KOPT-K1 (cell line): Measurements from ENCODE around the gene TUBGCP2.
"Not testable (repeated sequence)": the region's sequence is repeated elsewhere in the genome, so short reads cannot be mapped to it uniquely, and the experiment has no call there.

Experiments used
- H3K27ac ChIP-seq: fragments of 200-600 bp; sonication (generic); 2 replicates; pipeline ENCODE4 v1.5.1; 2016; ENCODE audit warnings: antibody characterized with exemption, mild to moderate bottlenecking, low read depth, low read length; ENCODE audit not compliant: poor library complexity, severe bottlenecking
- H3K36me3 ChIP-seq: fragments of 200-600 bp; sonication (generic); 2 replicates; pipeline ENCODE4 v1.5.1; 2017; ENCODE audit warnings: antibody characterized with exemption, mild to moderate bottlenecking, low read length, moderate library complexity; ENCODE audit not compliant: insufficient read depth
- H3K9me3 ChIP-seq: fragments of 200-600 bp; sonication (generic); 2 replicates; pipeline ENCODE4 v1.5.1; 2017; ENCODE audit warnings: antibody characterized with exemption, low read length, mild to moderate bottlenecking; ENCODE audit not compliant: insufficient read depth, poor library complexity, severe bottlenecking

TUBGCP2 gene

DNA sequence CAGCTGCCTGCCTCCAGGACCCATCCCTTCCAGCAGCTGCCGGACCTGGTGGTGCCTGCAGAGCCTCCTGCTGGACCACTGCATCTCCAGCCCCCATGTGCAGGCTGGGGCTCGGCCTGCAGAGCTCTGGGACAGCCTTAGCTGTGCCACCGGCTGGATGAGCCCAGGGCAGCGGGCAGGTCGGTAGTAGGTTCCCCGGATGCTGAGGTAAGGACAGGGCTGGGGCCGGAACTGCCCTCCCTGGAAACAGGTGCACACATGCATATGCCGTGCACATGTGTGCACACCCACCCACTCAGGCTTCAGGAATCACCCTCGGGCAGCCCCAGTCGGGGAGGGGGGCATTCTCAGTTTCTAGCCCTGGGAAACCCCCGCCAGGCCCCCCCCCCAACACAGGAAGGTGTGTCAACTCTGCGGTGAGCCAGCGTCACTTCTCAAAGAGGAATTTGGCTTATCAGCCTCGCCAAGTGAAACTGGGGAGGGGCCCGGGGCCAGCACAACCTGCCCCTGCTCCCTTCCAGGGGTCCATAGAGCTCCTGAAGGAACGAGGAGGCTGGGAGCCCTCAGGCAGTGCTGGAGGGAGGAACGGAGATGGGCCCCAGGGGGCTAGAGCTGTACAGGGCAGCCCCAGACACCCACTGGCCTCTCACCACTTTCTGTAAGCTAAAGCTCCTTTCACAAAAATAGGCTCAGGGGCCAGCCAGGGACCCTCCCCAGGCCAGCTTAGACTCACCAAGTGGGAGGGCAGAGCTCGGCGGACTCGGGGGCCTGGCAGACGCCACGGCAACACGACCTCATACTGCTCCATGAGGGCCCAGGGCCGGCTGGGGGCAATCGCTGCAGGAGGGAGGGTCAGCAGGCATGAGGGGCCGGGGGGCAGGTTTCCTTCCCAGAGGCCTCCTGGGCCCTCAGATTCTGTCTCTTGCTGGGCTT is 33.7 kb downstream of the TUBGCP2 start:
- H3K36me3 ChIP-seq, result peaks cover 20% of the 10 kb centered on the region; the same call in 1 of the 2 replicates
- no peaks in the 10 kb centered on the region for H3K9me3 ChIP-seq
- no peak overlapping the region for H3K27ac ChIP-seq

DNA sequence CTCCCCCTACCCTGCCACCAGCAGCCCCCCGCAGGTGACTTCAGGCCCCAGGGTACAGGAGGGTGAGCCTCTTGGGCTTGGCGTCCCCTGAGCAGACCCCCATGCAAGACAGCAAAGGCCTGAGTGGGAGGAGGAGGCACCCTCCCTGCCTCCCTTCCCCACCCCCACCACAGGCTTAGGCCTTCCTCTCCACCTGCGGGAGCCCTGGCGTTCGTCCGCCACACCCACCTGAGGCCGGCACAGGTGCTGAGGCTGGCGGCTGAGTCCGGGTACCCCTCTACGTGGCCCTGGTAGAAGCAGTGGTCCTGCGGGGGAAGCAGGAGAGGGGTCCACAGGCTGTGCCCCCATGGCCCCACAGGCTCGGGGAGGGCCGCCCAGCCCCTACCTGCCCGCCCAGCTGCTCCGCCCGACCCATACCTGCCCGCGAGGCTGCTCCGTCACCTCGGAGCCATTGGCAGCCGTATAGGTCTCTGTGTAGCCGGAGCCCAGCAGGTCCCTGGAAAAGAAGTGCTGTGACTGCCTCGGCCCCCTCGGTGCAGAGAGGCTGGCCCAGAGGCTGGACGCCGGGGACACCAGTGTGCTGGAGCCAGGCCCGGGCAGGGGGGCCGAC is 35.0 kb downstream of the TUBGCP2 start:
- peaks cover 7% of the 10 kb centered on the region; the same call in 1 of the 2 replicates for H3K36me3 ChIP-seq
- H3K9me3 ChIP-seq, result no peaks in the 10 kb centered on the region
- H3K27ac ChIP-seq, result no peak overlapping the region

DNA sequence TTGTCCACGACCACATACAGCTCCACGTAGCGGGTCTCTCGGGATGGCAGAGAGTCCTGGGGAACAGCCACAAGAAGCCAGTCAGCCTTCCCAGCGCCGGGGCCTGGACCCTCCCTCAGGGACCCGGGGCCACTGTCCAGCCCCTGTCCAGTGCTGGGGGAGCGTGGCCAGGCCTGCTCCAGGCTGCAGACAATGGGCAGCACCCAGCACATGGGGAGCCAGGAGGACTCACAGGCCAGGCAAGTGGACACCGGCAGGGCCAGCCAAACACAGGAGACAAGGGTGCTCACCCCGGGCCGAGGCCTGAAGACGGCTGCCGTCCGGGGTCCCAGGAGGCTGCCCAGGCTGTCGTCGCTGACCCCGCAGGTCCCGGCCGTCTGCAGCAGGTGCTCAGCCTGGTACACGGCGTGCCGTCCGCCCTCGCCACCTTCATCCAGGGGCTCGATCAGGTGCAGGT is 35.7 kb downstream of the TUBGCP2 start:
- Histone ChIP-seq H3K27ac (no peak overlapping the region), H3K9me3 (no peaks in the 10 kb centered on the region), H3K36me3 (0 out of 2 replicates have a peak, but pooled peaks cover under 1% of the 10 kb centered on the region)

DNA sequence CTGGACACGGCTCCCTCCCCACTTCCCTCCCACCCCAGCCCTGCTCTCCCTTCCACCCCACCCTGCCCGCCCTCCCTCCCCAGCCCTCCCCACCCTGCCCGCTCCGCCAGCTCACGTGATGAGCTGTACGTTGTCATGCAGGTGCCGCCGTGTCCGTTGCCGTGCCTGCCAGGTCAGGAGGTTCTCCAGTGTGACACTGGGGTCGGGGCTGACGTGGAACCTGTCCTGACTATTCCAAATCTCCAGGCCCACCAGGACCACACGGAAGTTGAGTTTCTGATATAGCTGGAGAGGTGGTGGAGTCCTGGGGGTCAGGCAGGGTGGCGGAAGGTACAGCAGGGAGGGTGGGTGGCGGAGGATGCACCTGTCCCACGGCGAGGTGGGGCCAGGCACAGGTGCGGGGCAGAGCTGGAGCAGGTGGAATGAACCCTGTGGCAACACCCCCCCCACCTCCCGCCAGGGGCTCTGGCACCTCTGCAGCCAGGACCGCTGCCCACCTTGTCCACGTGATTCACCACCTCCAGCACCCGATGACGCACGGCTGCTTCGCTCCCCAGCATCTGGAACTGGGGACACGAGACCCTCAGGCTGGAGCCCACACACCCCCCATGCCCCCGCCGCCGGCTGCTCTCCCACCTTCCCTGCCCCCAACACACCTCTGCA is 36.2 kb downstream of the TUBGCP2 start:
- H3K36me3 ChIP-seq, result no peaks in the 10 kb centered on the region
- H3K27ac ChIP-seq, result no peak overlapping the region
- no peaks in the 10 kb centered on the region for H3K9me3 ChIP-seq

DNA sequence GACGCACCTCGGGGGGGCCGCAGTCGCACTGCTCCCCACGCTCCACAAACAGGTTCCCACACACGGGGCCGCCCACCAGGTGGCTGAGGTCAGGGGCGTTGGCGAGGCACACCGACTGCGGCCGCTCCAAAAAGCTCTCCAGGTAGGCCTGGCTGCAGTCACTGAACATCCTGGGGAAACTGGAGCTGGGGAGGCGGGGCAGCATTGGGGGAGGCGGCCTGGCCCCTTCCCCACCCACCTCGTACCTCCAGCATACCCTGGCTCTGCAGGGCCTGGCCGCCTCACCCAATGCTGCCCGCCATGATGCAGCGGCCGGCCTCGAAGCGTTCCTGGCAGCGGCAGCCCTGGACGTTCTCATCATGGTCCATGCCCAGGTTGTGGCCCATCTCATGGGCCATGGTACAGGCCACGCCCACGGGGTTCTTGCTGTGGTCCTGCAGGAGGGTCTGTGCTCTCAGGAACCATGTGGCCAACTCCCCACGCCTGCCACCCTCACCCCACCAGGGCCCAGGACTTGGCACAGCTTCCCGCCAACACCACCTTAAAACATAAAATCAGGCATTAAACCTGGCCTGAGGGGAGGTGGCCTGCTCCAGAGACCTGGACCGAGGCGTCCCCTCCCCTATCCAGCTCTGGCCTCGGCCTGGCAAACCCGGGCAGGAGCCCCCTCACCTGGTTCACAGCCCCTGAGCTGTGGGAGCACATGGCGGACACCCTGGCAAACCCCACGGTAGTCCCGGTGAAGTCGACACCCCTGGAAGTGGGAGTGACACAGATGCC is 37.0 kb downstream of the TUBGCP2 start:
- Histone ChIP-seq H3K36me3 (no peaks in the 10 kb centered on the region), H3K27ac (no peak overlapping the region), H3K9me3 (no peaks in the 10 kb centered on the region)

DNA sequence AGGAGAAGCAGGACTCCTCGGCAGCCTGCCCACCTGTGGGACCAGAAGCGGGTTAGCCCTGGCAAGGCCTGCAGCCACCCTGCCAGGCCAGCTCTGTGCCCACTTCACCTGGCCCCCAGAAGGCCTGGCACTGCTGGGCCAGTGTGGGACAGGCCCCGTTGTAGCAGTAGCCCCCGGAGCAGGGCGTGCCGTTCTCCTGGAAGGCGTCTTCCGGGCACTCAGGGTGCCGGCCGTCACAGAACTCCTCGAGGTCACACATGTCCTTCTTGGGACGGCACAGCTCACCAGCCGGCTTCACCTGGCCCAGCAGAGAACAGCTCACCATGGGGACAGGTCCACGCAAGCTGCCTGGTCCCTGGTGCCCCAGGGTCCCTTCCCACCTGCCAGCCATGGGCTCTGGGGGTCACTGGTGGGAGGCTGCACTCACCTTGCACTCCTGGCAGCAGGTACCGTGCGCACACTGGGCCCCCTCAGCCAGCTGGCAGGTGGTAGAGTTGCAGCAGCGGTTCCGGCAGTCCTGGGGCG is 37.8 kb downstream of the TUBGCP2 start:
- Histone ChIP-seq H3K9me3 (no peaks in the 10 kb centered on the region), H3K36me3 (no peaks in the 10 kb centered on the region), H3K27ac (no peak overlapping the region)

DNA sequence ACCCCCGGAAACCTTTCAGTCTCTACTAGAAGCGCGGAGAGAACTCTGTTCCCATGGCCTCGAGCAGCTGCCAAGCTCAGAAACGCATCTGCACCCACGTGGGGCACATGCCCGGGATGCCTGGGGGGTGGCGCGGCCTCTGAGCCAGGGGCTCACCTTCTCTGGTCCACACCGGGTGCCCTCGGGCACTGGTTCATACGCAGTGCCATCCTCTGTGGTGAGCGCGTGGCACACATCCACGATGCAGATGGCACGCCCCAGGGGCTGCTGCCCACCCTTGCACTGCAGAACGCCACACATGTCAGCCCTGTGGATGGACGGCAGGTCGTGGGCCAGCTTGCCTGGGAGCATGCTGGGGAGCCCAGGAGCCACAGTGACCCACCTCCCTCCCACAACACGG is 38.5 kb downstream of the TUBGCP2 start:
- H3K9me3 ChIP-seq, result no peaks in the 10 kb centered on the region
- H3K36me3 ChIP-seq, result no peaks in the 10 kb centered on the region

DNA sequence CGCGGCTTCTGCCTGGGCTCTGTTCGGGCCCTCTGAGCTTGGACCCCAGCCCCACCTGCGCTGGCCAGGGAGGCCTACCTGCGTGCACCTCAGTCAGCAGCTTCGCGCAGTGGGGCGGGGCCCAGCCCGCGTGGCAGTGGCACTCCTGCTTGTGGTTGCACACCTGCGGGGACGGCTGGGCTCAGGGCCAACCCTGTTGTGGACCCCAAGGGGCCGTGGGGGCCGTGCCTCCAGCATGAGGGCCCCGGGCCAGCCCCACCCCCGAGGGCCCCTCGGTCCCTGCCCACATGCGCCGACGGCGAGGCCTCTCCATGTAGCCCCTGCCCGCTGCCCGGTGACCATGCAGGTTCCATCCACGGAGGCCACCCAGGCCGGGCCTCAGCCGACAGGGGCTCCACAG is 39.3 kb downstream of the TUBGCP2 start:
- Histone ChIP-seq H3K27ac (no peak overlapping the region), H3K36me3 (no peaks in the 10 kb centered on the region), H3K9me3 (no peaks in the 10 kb centered on the region)

More for the DNA sequence above, 38.5 kb downstream of the TUBGCP2 start:
- no peak overlapping the region for H3K27ac ChIP-seq

DNA sequence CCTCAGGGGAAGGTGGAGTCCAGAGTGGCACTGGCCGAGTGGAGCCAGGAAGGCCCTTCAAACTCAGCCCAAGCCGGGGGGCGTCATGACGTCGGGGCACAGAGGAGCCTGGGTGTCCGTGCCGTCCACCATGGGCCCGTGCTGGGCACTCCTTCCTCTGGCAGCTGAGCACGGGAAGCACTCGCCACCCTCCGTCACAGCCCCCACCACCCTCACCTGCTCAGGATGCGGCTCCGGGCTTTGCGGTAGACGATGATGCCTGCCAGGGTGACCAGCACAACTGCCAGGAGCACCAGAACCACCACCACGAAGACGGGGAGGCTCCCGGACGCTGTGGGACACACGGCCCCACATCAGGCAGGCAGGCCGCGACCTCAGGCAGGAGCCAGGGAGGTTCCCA is 40.1 kb downstream of the TUBGCP2 start:
- H3K27ac ChIP-seq, result no peak overlapping the region
- no peaks in the 10 kb centered on the region for H3K36me3 ChIP-seq
- H3K9me3 ChIP-seq, result no peaks in the 10 kb centered on the region

DNA sequence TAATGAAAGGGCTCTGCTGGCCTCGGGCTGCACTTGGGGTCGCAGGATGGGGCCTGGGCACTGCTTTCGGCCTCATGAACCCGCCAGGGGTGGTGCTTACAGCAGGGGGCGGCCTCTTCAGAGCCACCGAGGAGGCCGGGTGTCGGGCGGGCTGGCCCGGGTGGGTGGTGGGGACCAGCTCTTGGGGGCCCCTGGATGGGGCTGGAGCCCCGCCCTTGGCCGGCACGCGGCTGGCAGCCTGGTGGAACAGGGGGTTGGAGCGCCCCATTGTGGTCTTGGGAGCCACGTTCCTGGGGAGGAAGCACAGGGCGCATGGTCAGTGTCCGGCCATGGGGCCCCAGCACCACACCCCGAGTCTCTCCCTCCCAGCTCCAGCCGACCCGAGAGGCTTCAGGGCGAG is 40.8 kb downstream of the TUBGCP2 start:
- Histone ChIP-seq H3K27ac (no peak overlapping the region), H3K9me3 (no peaks in the 10 kb centered on the region), H3K36me3 (no peaks in the 10 kb centered on the region)

DNA sequence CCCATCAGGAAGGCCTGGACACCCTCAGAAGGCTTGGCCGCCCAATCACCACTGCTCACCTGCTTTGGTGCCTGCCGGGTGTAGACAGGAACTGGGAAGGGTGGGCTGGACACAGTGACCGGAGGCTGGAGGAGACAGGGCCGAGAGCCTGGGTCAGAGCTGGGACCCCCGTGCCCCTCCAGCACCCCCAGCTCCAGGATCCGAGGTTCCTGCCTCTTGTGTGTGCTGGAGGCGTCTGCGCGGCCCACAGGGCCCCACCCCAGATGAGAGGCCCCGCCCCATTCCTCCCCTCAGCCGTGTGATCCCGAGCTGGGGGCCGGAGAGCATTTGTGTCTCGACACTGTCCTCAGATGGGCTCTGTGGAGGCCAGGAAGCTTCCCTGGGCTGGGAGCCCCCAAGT is 41.4 kb downstream of the TUBGCP2 start:
- no peak overlapping the region for H3K27ac ChIP-seq
- no peaks in the 10 kb centered on the region for H3K36me3 ChIP-seq
- no peaks in the 10 kb centered on the region for H3K9me3 ChIP-seq

DNA sequence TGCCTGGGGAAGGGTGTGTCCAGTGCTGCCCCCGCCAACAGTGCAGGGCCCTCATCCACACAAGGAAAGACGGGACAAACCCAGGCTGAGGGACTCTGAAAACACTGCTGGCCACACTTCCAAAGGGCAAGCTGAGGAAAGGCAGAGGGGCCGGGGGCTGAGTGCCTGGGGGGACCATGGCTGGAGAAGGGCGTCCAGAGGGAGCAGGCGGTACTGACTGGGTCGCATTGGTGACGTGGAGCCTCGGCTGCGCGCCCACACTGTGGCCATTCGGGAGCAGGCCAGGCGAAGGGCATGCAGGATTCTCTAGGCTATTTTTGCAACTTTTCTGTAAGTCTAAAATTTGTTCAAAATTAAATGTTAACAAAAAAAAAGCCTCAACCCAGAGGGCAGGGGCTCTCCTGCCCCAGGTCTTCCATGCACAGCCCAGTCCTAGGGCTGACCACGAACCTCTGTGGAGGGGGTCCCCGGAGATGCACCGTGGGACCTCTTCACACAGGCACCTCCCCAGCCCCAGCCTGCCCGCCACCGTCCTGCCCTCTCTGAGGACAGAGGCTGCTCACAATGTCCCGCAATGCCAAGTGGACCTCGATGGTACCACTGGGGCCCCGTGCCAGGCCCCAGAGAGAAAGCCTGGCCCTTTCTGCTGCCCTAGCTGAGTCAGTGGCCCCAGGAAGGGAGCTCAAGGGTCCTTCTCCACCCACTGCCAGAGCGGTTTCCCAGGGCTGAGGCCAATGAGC is 42.4 kb downstream of the TUBGCP2 start:
- Histone ChIP-seq H3K27ac (no peak overlapping the region), H3K36me3 (no peaks in the 10 kb centered on the region), H3K9me3 (no peaks in the 10 kb centered on the region)

DNA sequence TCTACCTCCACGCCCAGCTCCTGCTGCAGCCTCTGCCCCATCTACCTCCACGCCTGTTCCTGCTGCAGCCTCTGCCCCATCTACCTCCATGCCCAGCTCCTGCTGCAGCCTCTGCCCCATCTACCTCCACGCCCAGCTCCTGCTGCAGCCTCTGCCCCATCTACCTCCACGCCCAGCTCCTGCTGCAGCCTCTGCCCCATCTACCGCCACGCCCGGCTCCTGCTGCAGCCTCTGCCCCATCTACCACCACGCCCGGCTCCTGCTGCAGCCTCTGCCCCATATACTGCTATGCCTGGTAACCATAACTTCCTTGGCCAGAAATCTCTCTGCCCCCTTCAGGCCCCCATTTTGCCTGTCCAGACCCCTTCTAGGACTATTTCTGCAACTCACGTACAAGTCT is 43.6 kb downstream of the TUBGCP2 start:
- H3K36me3 ChIP-seq, H3K27ac ChIP-seq, H3K9me3 ChIP-seq: not testable (repeated sequence)

DNA sequence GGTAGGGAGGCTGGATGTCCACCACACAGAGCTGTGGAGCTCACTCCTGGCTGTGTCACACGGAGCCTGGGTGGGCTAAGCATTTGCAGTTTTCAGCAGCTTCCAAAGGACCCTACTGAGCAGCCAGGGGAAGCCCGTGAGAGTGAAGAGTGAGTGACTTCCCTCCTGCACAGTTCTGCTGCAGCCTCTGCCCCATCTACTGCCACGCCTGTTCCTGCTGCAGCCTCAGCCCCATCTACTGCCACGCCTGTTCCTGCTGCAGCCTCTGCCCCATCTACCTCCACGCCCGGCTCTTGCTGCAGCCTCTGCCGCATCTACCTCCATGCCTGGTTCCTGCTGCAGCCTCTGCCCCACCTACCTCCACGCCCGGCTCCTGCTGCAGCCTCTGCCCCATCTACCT is 44.2 kb downstream of the TUBGCP2 start:
- H3K9me3 ChIP-seq, result no peaks in the 10 kb centered on the region
- H3K27ac ChIP-seq, result no peak overlapping the region
- H3K36me3 ChIP-seq, result no peaks in the 10 kb centered on the region
